A549 (cell line): ENCODE data around the gene SH3RF3. TPM values are rescaled to one million over a fixed set of nuclear protein-coding genes. Genes with fewer than 3 reads are reported as not detected.

Experiments
- ATAC-seq, 2 experiments: fragments of 200-7000 bp in 1 of 2; fragments of >200 bp in 1 of 2; cut with Nextera tagmentation in 1 of 2; cut with Tn5 transposase in 1 of 2; 3 replicates each; pipeline versions ENCODE4 v1.8.0 to v1.9.1; 2018 to 2020; ENCODE audit warnings: mild to moderate bottlenecking in 1 of 2, moderate library complexity in 1 of 2
- CTCF ChIA-PET: fragments of 300-600 bp; sonication (Branson Sonifier 250); formaldehyde crosslinking; extraction: SDS; loops from one replicate; lab custom pipeline; 2021; ENCODE audit warnings: antibody characterized with exemption, inconsistent platforms; lab: Yijun Ruan, JAX
- POLR2A ChIA-PET: fragments of 350-600 bp; formaldehyde crosslinking; extraction: SDS; loops from one replicate; lab custom pipeline; 2021; ENCODE audit warnings: antibody characterized with exemption, inconsistent platforms; lab: Yijun Ruan, JAX
- DNase-seq, 2 experiments: peaks; one replicate each; pipeline versions ENCODE4 v3.0.0 to v3.0.0-alpha.2; 2011 to 2016; ENCODE audit warnings: low read depth in 1 of 2, low spot score in 1 of 2
- FAIRE-seq: peaks from 2 replicates; lab custom pipeline; 2011; peaks lifted over from hg19 to GRCh38; lab: Jason Lieb, UNC
- H3K27ac ChIP-seq, 2 experiments: fragments of >200 bp; sonication (Bioruptor Twin); formaldehyde crosslinking; 3 replicates each; pipeline ENCODE4 v1.5.1; 2016 to 2017
- H3K4me1 ChIP-seq: fragments of >200 bp; sonication (Bioruptor Twin); formaldehyde crosslinking; 3 replicates; pipeline ENCODE4 v1.6.1; 2016
- H3K4me2 ChIP-seq: fragments of >200 bp; sonication (Bioruptor Twin); formaldehyde crosslinking; 3 replicates; pipeline ENCODE4 v1.6.1; 2016
- H3K4me3 ChIP-seq: fragments of >200 bp; sonication (Bioruptor Twin); formaldehyde crosslinking; 3 replicates; pipeline ENCODE4 v1.5.1; 2016
- H3K9me3 ChIP-seq: fragments of >200 bp; sonication (Bioruptor Twin); formaldehyde crosslinking; 3 replicates; pipeline ENCODE4 v1.6.1; 2016
- BHLHE40 ChIP-seq: IDR thresholded peaks from 2 replicates; pipeline ENCODE4 v1.6.1; 2012; ENCODE audit warnings: low read depth, low read length, inconsistent platforms
- CBX2 ChIP-seq: fragments of 200-600 bp; sonication (generic); IDR thresholded peaks from 2 replicates; pipeline ENCODE4 v1.6.1; 2016; ENCODE audit warnings: low read depth, mild to moderate bottlenecking, borderline replicate concordance
- CBX8 ChIP-seq: fragments of 200-600 bp; sonication (generic); IDR thresholded peaks from 2 replicates; pipeline ENCODE4 v1.6.1; 2016
- CEBPB ChIP-seq, 2 experiments: fragments of >200 bp in 1 of 2; sonication (Bioruptor Twin) in 1 of 2; formaldehyde crosslinking in 1 of 2; IDR thresholded peaks; 2 replicates each; pipeline ENCODE4 v1.6.1; 2012 to 2016
- CHD2 ChIP-seq: fragments of 150-350 bp; IDR thresholded peaks from 2 replicates; pipeline ENCODE4 v1.6.1; 2014; ENCODE audit warnings: low read length; ENCODE audit not compliant: partially characterized antibody
- FOSB ChIP-seq: fragments of 250-450 bp; sonication (Bioruptor Pico); IDR thresholded peaks from 2 replicates; pipeline ENCODE4 v1.5.0; 2020; ENCODE audit warnings: mild to moderate bottlenecking, moderate library complexity
- HDAC2 ChIP-seq: fragments of 200-600 bp; sonication (generic); IDR thresholded peaks from 2 replicates; pipeline ENCODE4 v1.6.1; 2016
- HOXA7 ChIP-seq: fragments of 250-450 bp; sonication (Bioruptor Pico); IDR thresholded peaks from 2 replicates; pipeline ENCODE4 v1.5.0; 2020; ENCODE audit warnings: mild to moderate bottlenecking, moderate library complexity
- HOXB5 ChIP-seq: fragments of 250-450 bp; sonication (Bioruptor Pico); IDR thresholded peaks from 2 replicates; pipeline ENCODE4 v1.5.0; 2020; ENCODE audit warnings: mild to moderate bottlenecking, moderate library complexity
- JUNB ChIP-seq: fragments of >200 bp; sonication (Bioruptor Twin); formaldehyde crosslinking; IDR thresholded peaks from 2 replicates; pipeline ENCODE4 v1.6.1; 2016
- KDM5A ChIP-seq: fragments of 200-600 bp; sonication (generic); IDR thresholded peaks from 2 replicates; pipeline ENCODE4 v1.6.1; 2016; ENCODE audit warnings: antibody characterized with exemption, mild to moderate bottlenecking
- MYC ChIP-seq: IDR thresholded peaks from 2 replicates; pipeline ENCODE4 v1.6.1; 2012; ENCODE audit warnings: mild to moderate bottlenecking, inconsistent platforms, low read length, improper control_type of control experiment, borderline replicate concordance
- NPAS2 ChIP-seq: fragments of 250-450 bp; sonication (Bioruptor Pico); IDR thresholded peaks from 2 replicates; pipeline ENCODE4 v1.8.0; 2022; ENCODE audit warnings: mild to moderate bottlenecking, moderate library complexity, borderline replicate concordance
- NR3C1 ChIP-seq: fragments of >200 bp; sonication (Bioruptor Twin); formaldehyde crosslinking; IDR thresholded peaks from 3 replicates; pipeline ENCODE4 v1.6.1; 2017
- PHF8 ChIP-seq: fragments of 200-600 bp; sonication (generic); IDR thresholded peaks from 2 replicates; pipeline ENCODE4 v1.6.1; 2016; ENCODE audit warnings: low read depth, mild to moderate bottlenecking, antibody characterized with exemption, moderate library complexity, borderline replicate concordance
- POLR2A ChIP-seq: IDR thresholded peaks from 2 replicates; pipeline ENCODE4 v1.6.1; 2012; ENCODE audit warnings: mild to moderate bottlenecking, low read length
- RARB ChIP-seq: fragments of 250-450 bp; sonication (Bioruptor Pico); IDR thresholded peaks from 2 replicates; pipeline ENCODE4 v1.8.0; 2021; ENCODE audit warnings: mild to moderate bottlenecking, moderate library complexity
- ZC3H11A ChIP-seq: fragments of 450-650 bp; IDR thresholded peaks from 2 replicates; pipeline ENCODE4 v1.6.1; 2014; ENCODE audit warnings: antibody characterized with exemption, mild to moderate bottlenecking
- ZFP36 ChIP-seq: fragments of 450-650 bp; IDR thresholded peaks from 2 replicates; pipeline ENCODE4 v1.6.1; 2014; ENCODE audit warnings: borderline replicate concordance; ENCODE audit not compliant: partially characterized antibody
- ZNF302 ChIP-seq: fragments of 250-450 bp; sonication (Bioruptor Pico); IDR thresholded peaks from 2 replicates; pipeline ENCODE4 v1.9.0; 2021; ENCODE audit warnings: inconsistent platforms, mild to moderate bottlenecking, moderate library complexity
- WGBS: methylation state at CpG from one replicate; pipeline ENCODE4 v1.1.6; 2017; ENCODE audit errors: missing lambda C conversion rate; 5-methylcytosine and 5-hydroxymethylcytosine counted together
- polyA plus RNA-seq, 4 experiments: library from polyadenylated mRNA; depleted of rRNA in 3 of 4; stranded (reverse); fragments of >200 nt; fragmentation: RNase III in 1 of 4; extraction: RNeasy Plus Mini Kit Qiagen cat#74134 plus additional on column Dnase treatment in 1 of 4; gene quantifications; 2 replicates in 3 of 4; 3 replicates in 1 of 4; pipeline ENCODE4 v1.2.3, GENCODE V29; 2011 to 2017
- TF ChIP-seq, protein P1 (sequence below): fragments of 200-600 bp; sonication (generic); IDR thresholded peaks from 2 replicates; pipeline ENCODE4 v1.6.1; 2016; ENCODE audit warnings: antibody characterized with exemption, mild to moderate bottlenecking, moderate library complexity
- TF ChIP-seq, protein P2 (sequence below): fragments of >200 bp; sonication (Bioruptor Twin); formaldehyde crosslinking; IDR thresholded peaks from 3 replicates; pipeline ENCODE4 v1.5.1; 2016
- TF ChIP-seq, protein P3 (sequence below): fragments of 250-450 bp; sonication (Bioruptor Pico); IDR thresholded peaks from 2 replicates; pipeline ENCODE4 v1.5.0; 2020; ENCODE audit warnings: low read depth, mild to moderate bottlenecking, moderate library complexity

The SH3RF3 gene
- polyA plus RNA-seq, 2 of the 4 experiments (the other 2 are of a cell fraction), result 0.04 to 0.21 TPM

DNA sequence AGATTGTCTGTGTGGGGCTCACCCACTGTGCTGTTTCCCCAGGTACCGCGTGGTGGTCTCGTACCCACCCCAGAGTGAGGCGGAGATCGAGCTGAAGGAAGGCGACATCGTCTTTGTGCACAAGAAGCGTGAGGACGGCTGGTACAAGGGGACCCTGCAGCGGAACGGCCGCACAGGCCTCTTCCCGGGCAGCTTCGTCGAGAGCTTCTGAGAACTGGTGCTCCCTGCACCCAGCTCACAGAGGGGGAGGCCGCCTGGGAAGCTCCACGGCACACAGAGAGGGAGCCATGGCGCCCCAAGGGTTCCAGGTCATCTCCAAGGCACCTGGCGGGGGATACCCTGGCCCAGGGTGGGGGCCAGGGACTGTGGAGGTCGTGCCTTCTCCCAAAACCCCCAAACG is 372.5 kb downstream of the SH3RF3 start:
- Histone ChIP-seq H3K4me1 (no peaks in the 10 kb centered on the region), H3K4me3 (no peak overlapping the region), H3K9me3 (no peaks in the 10 kb centered on the region), H3K4me2 (no peak overlapping the region), H3K27ac (no peak overlapping the region)
- no peak for FAIRE-seq
- ChIA-PET CTCF (interaction anchor here (3.4 kb wide), 2 partner anchors 9 to 373 kb away, joined by 11 to 33 read pairs; partner anchors contain the start of gene SH3RF3), POLR2A (no interaction called here)
- WGBS, result 65% methylated on average over 19 of the region's 21 CpGs
- ATAC-seq, result no peak
- TF ChIP-seq BHLHE40, result no peak
- no peak for TF ChIP-seq KDM5A
- no peak for TF ChIP-seq HDAC2
- no peak for TF ChIP-seq NR3C1
- TF ChIP-seq ZNF302 (CRISPR knock-in tag), result no peak
- TF ChIP-seq JUNB, result no peak
- TF ChIP-seq MYC, result no peak
- TF ChIP-seq NPAS2 (CRISPR knock-in tag), result no peak
- no peak for TF ChIP-seq FOSB (CRISPR knock-in tag)
- TF ChIP-seq, protein P1, sequence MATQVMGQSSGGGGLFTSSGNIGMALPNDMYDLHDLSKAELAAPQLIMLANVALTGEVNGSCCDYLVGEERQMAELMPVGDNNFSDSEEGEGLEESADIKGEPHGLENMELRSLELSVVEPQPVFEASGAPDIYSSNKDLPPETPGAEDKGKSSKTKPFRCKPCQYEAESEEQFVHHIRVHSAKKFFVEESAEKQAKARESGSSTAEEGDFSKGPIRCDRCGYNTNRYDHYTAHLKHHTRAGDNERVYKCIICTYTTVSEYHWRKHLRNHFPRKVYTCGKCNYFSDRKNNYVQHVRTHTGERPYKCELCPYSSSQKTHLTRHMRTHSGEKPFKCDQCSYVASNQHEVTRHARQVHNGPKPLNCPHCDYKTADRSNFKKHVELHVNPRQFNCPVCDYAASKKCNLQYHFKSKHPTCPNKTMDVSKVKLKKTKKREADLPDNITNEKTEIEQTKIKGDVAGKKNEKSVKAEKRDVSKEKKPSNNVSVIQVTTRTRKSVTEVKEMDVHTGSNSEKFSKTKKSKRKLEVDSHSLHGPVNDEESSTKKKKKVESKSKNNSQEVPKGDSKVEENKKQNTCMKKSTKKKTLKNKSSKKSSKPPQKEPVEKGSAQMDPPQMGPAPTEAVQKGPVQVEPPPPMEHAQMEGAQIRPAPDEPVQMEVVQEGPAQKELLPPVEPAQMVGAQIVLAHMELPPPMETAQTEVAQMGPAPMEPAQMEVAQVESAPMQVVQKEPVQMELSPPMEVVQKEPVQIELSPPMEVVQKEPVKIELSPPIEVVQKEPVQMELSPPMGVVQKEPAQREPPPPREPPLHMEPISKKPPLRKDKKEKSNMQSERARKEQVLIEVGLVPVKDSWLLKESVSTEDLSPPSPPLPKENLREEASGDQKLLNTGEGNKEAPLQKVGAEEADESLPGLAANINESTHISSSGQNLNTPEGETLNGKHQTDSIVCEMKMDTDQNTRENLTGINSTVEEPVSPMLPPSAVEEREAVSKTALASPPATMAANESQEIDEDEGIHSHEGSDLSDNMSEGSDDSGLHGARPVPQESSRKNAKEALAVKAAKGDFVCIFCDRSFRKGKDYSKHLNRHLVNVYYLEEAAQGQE, result no peak
- no peak for TF ChIP-seq HOXA7 (CRISPR knock-in tag)
- no peak for DNase-seq

DNA sequence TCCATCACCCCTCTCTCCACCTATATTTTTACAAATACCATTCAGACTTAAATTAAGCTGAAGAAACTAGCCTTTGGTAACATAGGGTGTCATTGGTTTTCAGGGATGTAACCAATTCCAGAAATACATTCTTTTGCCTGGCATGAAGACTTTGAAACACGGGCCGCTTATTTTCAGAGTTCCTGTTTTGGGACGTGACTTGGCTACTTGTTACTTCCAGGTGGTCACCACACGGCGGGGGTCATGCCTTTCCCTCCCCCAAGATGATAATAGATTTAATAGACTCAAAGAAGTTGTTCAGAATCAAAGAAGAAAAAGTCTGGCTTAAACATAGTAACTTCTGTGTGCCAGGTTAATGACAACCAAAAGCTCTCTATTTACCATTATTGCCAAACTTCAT is 374.2 kb downstream of the SH3RF3 start:
- H3K4me3 ChIP-seq, result no peak overlapping the region
- no peak overlapping the region for H3K4me2 ChIP-seq
- 33% methylated on average over 5 of the region's 5 CpGs for WGBS
- POLR2A ChIA-PET, result no interaction called here
- H3K4me1 ChIP-seq, result no peaks in the 10 kb centered on the region
- no peaks in the 10 kb centered on the region for H3K9me3 ChIP-seq
- no peak for TF ChIP-seq ZFP36
- TF ChIP-seq ZNF302 (CRISPR knock-in tag), result no peak
- TF ChIP-seq CBX2, result no peak
- DNase-seq, result no peak
- H3K27ac ChIP-seq, result no peak overlapping the region
- FAIRE-seq, result no peak
- CTCF ChIA-PET, result interaction anchor here (0.6 kb wide), 1 partner anchor 82 kb away, joined by 3 read pairs; no protein-coding TSS in a partner anchor
- ATAC-seq, result no peak

DNA sequence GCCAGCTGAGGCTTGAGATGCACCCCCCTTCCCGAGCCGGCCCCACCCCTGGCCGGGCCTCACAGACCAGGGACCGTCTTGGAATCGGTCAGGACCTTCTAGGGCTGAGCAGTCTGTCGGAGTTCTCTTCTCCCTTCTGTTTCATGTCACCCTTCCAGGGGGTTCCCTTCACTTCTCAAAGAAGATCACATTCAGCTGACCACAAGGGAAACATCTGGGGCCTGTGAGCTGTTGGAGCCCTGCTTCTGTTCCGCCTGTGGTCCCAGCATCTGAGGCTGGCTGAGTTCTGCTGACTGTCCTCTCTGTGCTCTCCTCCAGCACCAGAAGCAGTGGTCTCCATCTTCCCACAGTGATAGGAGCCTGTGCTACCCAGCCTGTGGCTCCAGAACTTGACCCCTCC is 378.2 kb downstream of the SH3RF3 start:
- FAIRE-seq, result no peak
- CTCF ChIA-PET, result interaction anchor here (1.1 to 8.7 kb wide), 3 partner anchors 39 to 381 kb away, joined by 3 to 110 read pairs (median 3); partner anchors contain the start of gene SH3RF3

More for the DNA sequence above, 378.2 kb downstream of the SH3RF3 start:
- H3K4me1 ChIP-seq, result no peaks in the 10 kb centered on the region
- DNase-seq (no peak), ATAC-seq (no peak)
- no peak overlapping the region for H3K4me3 ChIP-seq
- no peak for TF ChIP-seq PHF8
- TF ChIP-seq CBX8, result no peak
- no peak for TF ChIP-seq RARB
- TF ChIP-seq CBX2, result no peak
- TF ChIP-seq CHD2, result no peak
- no peak for TF ChIP-seq CEBPB (IDR thresholded peaks at IDR 0.05)
- TF ChIP-seq, protein P2, sequence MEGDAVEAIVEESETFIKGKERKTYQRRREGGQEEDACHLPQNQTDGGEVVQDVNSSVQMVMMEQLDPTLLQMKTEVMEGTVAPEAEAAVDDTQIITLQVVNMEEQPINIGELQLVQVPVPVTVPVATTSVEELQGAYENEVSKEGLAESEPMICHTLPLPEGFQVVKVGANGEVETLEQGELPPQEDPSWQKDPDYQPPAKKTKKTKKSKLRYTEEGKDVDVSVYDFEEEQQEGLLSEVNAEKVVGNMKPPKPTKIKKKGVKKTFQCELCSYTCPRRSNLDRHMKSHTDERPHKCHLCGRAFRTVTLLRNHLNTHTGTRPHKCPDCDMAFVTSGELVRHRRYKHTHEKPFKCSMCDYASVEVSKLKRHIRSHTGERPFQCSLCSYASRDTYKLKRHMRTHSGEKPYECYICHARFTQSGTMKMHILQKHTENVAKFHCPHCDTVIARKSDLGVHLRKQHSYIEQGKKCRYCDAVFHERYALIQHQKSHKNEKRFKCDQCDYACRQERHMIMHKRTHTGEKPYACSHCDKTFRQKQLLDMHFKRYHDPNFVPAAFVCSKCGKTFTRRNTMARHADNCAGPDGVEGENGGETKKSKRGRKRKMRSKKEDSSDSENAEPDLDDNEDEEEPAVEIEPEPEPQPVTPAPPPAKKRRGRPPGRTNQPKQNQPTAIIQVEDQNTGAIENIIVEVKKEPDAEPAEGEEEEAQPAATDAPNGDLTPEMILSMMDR, result no peak
- no peak for TF ChIP-seq ZFP36
- no peak for TF ChIP-seq HOXB5 (CRISPR knock-in tag)
- no peak for TF ChIP-seq ZC3H11A
- TF ChIP-seq, protein P3, sequence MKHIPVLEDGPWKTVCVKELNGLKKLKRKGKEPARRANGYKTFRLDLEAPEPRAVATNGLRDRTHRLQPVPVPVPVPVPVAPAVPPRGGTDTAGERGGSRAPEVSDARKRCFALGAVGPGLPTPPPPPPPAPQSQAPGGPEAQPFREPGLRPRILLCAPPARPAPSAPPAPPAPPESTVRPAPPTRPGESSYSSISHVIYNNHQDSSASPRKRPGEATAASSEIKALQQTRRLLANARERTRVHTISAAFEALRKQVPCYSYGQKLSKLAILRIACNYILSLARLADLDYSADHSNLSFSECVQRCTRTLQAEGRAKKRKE, result no peak
- no peak for TF ChIP-seq POLR2A
- POLR2A ChIA-PET, result no interaction called here
- no peak overlapping the region for H3K4me2 ChIP-seq
- H3K27ac ChIP-seq, result no peak overlapping the region
- no peaks in the 10 kb centered on the region for H3K9me3 ChIP-seq
- 47% methylated on average over 7 of the region's 7 CpGs for WGBS
